Heart left ventricle (tissue), 16 donors: ENCODE results near the gene RAB4A. TPM values are rescaled to one million over a fixed set of nuclear protein-coding genes. Genes with fewer than 3 reads are reported as not detected.

Source experiments
- ATAC-seq, 4 donors: fragments of 200-7000 bp; cut with Tn5 transposase; one replicate each; pipeline ENCODE4 v1.9.1; 2020 to 2022; ENCODE audit warnings: moderate library complexity in 4 of 4, mild to moderate bottlenecking in 3 of 4, moderate number of reproducible peaks in 1 of 4
- DNase-seq, 5 donors: peaks; one replicate each; pipeline ENCODE4 v3.0.0-alpha.2; 2020
- H3K27ac ChIP-seq, 12 donors: fragments of 200-600 bp; sonication (generic) in 4 of 12; one replicate each; pipeline versions ENCODE4 v1.5.0 to v1.8.0; 2016 to 2022; ENCODE audit warnings: mild to moderate bottlenecking in 2 of 12
- H3K27me3 ChIP-seq, 9 donors: fragments of 200-600 bp; sonication (generic) in 2 of 9; one replicate each; pipeline versions ENCODE4 v1.5.1 to v1.8.0; 2016 to 2022; ENCODE audit warnings: mild to moderate bottlenecking in 3 of 9
- H3K36me3 ChIP-seq, 9 donors: fragments of 200-600 bp; sonication (generic) in 2 of 9; one replicate each; pipeline versions ENCODE4 v1.5.0 to v1.8.0; 2018 to 2022; ENCODE audit warnings: mild to moderate bottlenecking in 2 of 9
- H3K4me1 ChIP-seq, 12 donors: fragments of 200-600 bp; sonication (generic) in 4 of 12; one replicate each; pipeline versions ENCODE4 v1.5.0 to v1.8.0; 2016 to 2022; ENCODE audit warnings: mild to moderate bottlenecking in 3 of 12
- H3K4me3 ChIP-seq, 12 donors: fragments of 200-600 bp; sonication (generic) in 4 of 12; one replicate each; pipeline versions ENCODE4 v1.5.0 to v1.8.0; 2017 to 2022; ENCODE audit warnings: mild to moderate bottlenecking in 9 of 12, moderate library complexity in 4 of 12
- H3K9me3 ChIP-seq, 12 donors: fragments of 200-600 bp; sonication (generic) in 4 of 12; one replicate each; pipeline versions ENCODE4 v1.5.0 to v1.8.0; 2016 to 2022; ENCODE audit warnings: mild to moderate bottlenecking in 1 of 12
- CTCF ChIP-seq, 12 donors: fragments of 200-600 bp; sonication (generic) in 4 of 12; IDR thresholded peaks; one replicate each; pipeline versions ENCODE4 v1.5.0 to v1.8.0; 2018 to 2022; ENCODE audit warnings: antibody characterized with exemption in 12 of 12, mild to moderate bottlenecking in 5 of 12
- POLR2A ChIP-seq, 2 donors: fragments of 450-650 bp; IDR thresholded peaks; one replicate each; pipeline ENCODE4 v1.6.1; 2017; ENCODE audit warnings: antibody characterized with exemption in 2 of 2, mild to moderate bottlenecking in 2 of 2, moderate library complexity in 2 of 2
- WGBS, 4 donors: extraction: QIAGEN DNeasy Blood & Tissue Kit in 2 of 4; methylation state at CpG; one replicate each; pipeline versions ENCODE4 v1.1.5 to v1.1.7; 2013 to 2018; 5-methylcytosine and 5-hydroxymethylcytosine counted together
- intact Hi-C, 10 donors: fragments of 100-400 bp; cut with DNase I; formaldehyde crosslinking; loops; one replicate each; pipeline versions ENCODE4 v1.11.1 to v1.14.2; 2022
- polyA plus RNA-seq, 2 donors: library from polyadenylated mRNA; stranded (reverse); fragments of 200-250 nt; gene quantifications; one replicate each; pipeline ENCODE4 v1.2.3, GENCODE V29; 2013
- total RNA-seq, 9 donors: library from RNA; depleted of rRNA in 2 of 9; stranded (reverse); fragments of >200 nt in 2 of 9; fragmentation: NEBNext Ultra II Directional in 3 of 9; extraction: Animal tissue kit (Norgen Biotek cat#: 25700) in 3 of 9; gene quantifications; one replicate each; pipeline versions ENCODE4 v1.1.0 to v1.2.4, GENCODE V29; 2016 to 2023
- donor health status: ischemic (EF 13 %, LVEDD 7.1; RV severe dilation, severe dysfunction).
- donor health status: healthy with polysubstance abuse.
- donor health status: DM: no; HTN: yes; CAD: no.
- donor health status: DM: no; HTN: no; CAD: no.
- donor health status: ischemic (EF 25% LVEDD 6.9; RV normal size, moderate dysfunction).
- donor health status: ischemic (EF 25% LVEDD 5.7; RV mildly dilated, moderate dysfunction).
- donor health status: healthy.
- donor health status: DM: yes; HTN: yes; CAD: no.
- donor health status: ischemic (EF 35%, LVEDD 5.7; RV mildly dilated, moderate dysfunction).
- donor health status: nonischemic (EF 11% LVEDD 7.7; RV severe dilation, severe dysfunction).
- donor health status: DM: yes; HTN: yes; CAD: no.
- donor health status: PGD.
- donor health status: ischemic (EF 29% LVEDD 5.4; RV normal size, mild dysfunction).
- donor health status: nonischemic (EF 23%, LVEDD 6.1; RV moderate dilation, normal function).

RAB4A gene
- total and polyA plus RNA-seq, 11 donors = 27.6 to 159 (median 92.2) TPM

- Histone ChIP-seq H3K27me3 (no peaks in the 10 kb centered on the region), H3K9me3 (peaks cover 0 to 5% (median 0%) of the 10 kb centered on the region in 12 donors), H3K36me3 (peaks cover 0 to 11% (median 0%) of the 10 kb centered on the region in 9 donors), H3K4me1 (peaks cover 0 to 45% (median 14%) of the 10 kb centered on the region in 12 donors), H3K4me3 (no peak overlapping the region), H3K27ac (no peak overlapping the region)
- intact Hi-C loops = no loop called here
- ATAC-seq (no peak), DNase-seq (no peak)
- 91 to 97% (median 95%) methylated on average over 3 of the region's 3 CpGs for WGBS, 4 donors
- no peak for TF ChIP-seq POLR2A (IDR thresholded peaks at IDR 0.05)
- TF ChIP-seq CTCF (IDR thresholded peaks at IDR 0.05) = no peak
These were observed 68.6 kb downstream of the RAB4A start for GRCh38 chr1:229339520-229339919.

GRCh38 chr1:229340496-229340895, 69.6 kb downstream of the RAB4A start:
- Histone ChIP-seq H3K4me3 (peak overlapping the region in 2 of 12 donors; percentile 75 to 91), H3K27ac (no peak overlapping the region), H3K9me3 (no peaks in the 10 kb centered on the region), H3K27me3 (no peaks in the 10 kb centered on the region), H3K4me1 (peaks cover 0 to 45% (median 14%) of the 10 kb centered on the region in 12 donors), H3K36me3 (peaks cover 0 to 3% (median 0%) of the 10 kb centered on the region in 9 donors)
- no peak for ATAC-seq
- 94 to 97% (median 96%) methylated on average over 6 of the region's 6 CpGs for WGBS, 4 donors
- no peak for TF ChIP-seq POLR2A (IDR thresholded peaks at IDR 0.05)
- TF ChIP-seq CTCF (IDR thresholded peaks at IDR 0.05) = no peak
- intact Hi-C loops = loop anchor here in 2 of 10 donors (5.0 kb wide), 2 partner anchors 73 to 78 kb away; no protein-coding TSS in a partner anchor
- DNase-seq = no peak

- Histone ChIP-seq H3K27me3 (no peaks in the 10 kb centered on the region), H3K4me3 (peak overlapping the region; percentile 69 to 99 (median 92)), H3K36me3 (no peaks in the 10 kb centered on the region), H3K27ac (peak overlapping the region; percentile 55 to 97 (median 92)), H3K9me3 (no peaks in the 10 kb centered on the region), H3K4me1 (peaks cover 0 to 45% (median 14%) of the 10 kb centered on the region in 12 donors)
- WGBS, 4 donors = 0 to 1% (median 1%) methylated on average over 21 to 103 of the region's 103 CpGs
- DNase-seq (peak; percentile 85 to 93 (median 89)), ATAC-seq (peak; percentile 88 to 98 (median 96))
- intact Hi-C loops = loop anchor here in 3 of 10 donors (2.0 to 5.0 kb wide), 3 partner anchors 71 to 80 kb away; partner anchors contain the start of gene RAB4A (in 1 of the 3)
- no peak for TF ChIP-seq CTCF (IDR thresholded peaks at IDR 0.05)
These were observed 71.1 kb downstream of the RAB4A start for GRCh38 chr1:229341774-229342655.
